MCF 10A (cell line): ENCODE data around the gene ABAT. TPM values are rescaled to one million over a fixed set of nuclear protein-coding genes. Genes with fewer than 3 reads are reported as not detected.

Source experiments
- BruUV-seq: library from RNA; stranded (reverse); fragments of 400-500 nt; replicated peaks from 2 replicates; lab custom pipeline; 2021; lab: Mats Ljungman, UMichigan
- CTCF ChIA-PET: fragments of 300-600 bp; sonication (Branson Sonifier 250); formaldehyde crosslinking; extraction: SDS; loops from one replicate; lab custom pipeline; 2021; ENCODE audit warnings: antibody characterized with exemption, inconsistent platforms; lab: Yijun Ruan, JAX
- POLR2A ChIA-PET: fragments of 300-600, 350-650 bp; sonication (Branson Sonifier 250); formaldehyde crosslinking; extraction: SDS; loops from one replicate; lab custom pipeline; 2020; ENCODE audit warnings: antibody characterized with exemption, inconsistent platforms; lab: Yijun Ruan, JAX
- DNase-seq: peaks from one replicate; pipeline ENCODE4 v3.0.0-alpha.2; 2018; ENCODE audit not compliant: unreplicated experiment
- H3K27ac Mint-ChIP-seq: one replicate; pipeline ENCODE4 v1.8.0; 2022; ENCODE audit warnings: mild to moderate bottlenecking, low read depth, mixed read lengths; ENCODE audit not compliant: unreplicated experiment
- H3K27me3 Mint-ChIP-seq: one replicate; pipeline ENCODE4 v1.8.0; 2022; ENCODE audit warnings: mixed read lengths; ENCODE audit not compliant: insufficient read depth, unreplicated experiment
- H3K36me3 Mint-ChIP-seq: one replicate; pipeline ENCODE4 v1.8.0; 2022; ENCODE audit warnings: mild to moderate bottlenecking, moderate library complexity, mixed read lengths; ENCODE audit not compliant: insufficient read depth, unreplicated experiment
- H3K4me1 Mint-ChIP-seq: one replicate; pipeline ENCODE4 v1.8.0; 2022; ENCODE audit warnings: mixed read lengths; ENCODE audit not compliant: insufficient read depth, unreplicated experiment
- H3K4me3 Mint-ChIP-seq: one replicate; pipeline ENCODE4 v1.8.0; 2022; ENCODE audit warnings: mild to moderate bottlenecking, moderate library complexity, mixed read lengths; ENCODE audit not compliant: unreplicated experiment
- H3K9me3 Mint-ChIP-seq: one replicate; pipeline ENCODE4 v1.8.0; 2022; ENCODE audit warnings: mixed read lengths; ENCODE audit not compliant: unreplicated experiment
- intact Hi-C: fragments of 100-400 bp; cut with micrococcal nuclease; formaldehyde crosslinking; loops from 2 replicates; pipeline ENCODE4 v1.14.1; 2022
- total RNA-seq: library from RNA; stranded (reverse); gene quantifications from 2 replicates; pipeline ENCODE4 v1.2.3, GENCODE V29; 2022
- TF ChIP-seq, protein P1 (sequence below): fragments of 200-600 bp; IDR thresholded peaks from one replicate; pipeline ENCODE4 v1.8.0; 2022; ENCODE audit warnings: antibody characterized with exemption, mild to moderate bottlenecking; ENCODE audit not compliant: unreplicated experiment

Gene ABAT
- total RNA-seq, 1 experiment from 2014 or later, result 3.0 TPM

DNA sequence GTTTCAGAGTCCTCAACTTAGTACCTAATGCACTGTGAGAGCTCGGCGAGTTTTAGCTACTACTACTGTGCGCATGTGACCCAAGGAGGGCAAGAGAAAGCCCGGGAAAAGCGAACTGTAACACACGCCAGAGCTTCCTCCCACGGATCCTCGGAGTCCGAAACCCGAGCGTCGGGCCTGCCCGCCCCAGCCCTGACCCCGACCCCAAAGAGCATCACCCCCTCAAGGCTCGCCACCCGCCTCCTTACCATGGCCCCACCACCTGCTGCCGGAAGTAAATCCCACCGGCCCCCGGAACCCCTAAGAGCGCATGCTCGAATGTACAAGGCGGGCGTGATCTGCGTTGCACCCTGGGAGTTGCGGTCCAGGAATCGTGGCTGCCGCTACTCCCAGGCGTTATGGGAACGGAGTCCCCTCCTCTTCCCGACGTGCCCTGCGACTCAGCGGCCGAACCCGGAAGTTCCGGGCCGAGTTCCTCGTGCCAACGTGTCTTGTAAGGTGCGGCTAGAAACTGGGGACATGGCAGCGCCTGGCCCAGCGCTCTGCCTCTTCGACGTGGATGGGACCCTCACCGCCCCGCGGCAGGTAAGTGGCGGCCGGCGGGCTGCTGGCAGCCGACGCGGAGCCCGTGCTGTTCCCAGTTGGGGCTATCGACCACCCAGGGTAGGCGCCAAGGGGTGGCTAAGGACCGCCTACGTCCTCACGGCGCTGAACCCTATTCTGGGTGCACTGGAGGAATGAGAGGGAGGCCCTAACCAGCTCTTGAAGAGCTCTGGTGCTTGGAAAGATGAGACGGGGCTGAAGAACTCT lies 123.2 kb downstream of the ABAT start, which contains the start of the genes PMM2 and TMEM186:
TSS of gene PMM2 (plus strand) at position 476 of the 810 bp plus-strand sequence. CDS start at position 520, 44 bp downstream.
TSS of gene TMEM186 (minus strand) at position 276 of the 810 bp plus-strand sequence. CDS start at position 251, 25 bp downstream.
- intact Hi-C loops, result loop anchor here (2.0 to 10.0 kb wide), 2 partner anchors 83 to 337 kb away; no protein-coding TSS in a partner anchor
- Mint-ChIP-seq H3K27ac (peak within 1 kb of the TSS; percentile 97), H3K4me1 (peaks cover 9% of the 10 kb centered on the region), H3K36me3 (peaks cover 23% of the 10 kb centered on the region), H3K4me3 (peak within 1 kb of the TSS; percentile 92), H3K9me3 (no peaks in the 10 kb centered on the region), H3K27me3 (no peaks in the 10 kb centered on the region)
- BruUV-seq, result no TSS peak
- ChIA-PET CTCF (interaction anchor here (0.5 to 3.7 kb wide), 18 partner anchors 9 to 230 kb away, joined by 3 to 19 read pairs (median 3); no protein-coding TSS in a partner anchor), POLR2A (interaction anchor here (0.6 to 1.9 kb wide), 14 partner anchors 9 to 160 kb away, joined by 3 to 11 read pairs (median 3); partner anchors contain the start of gene CARHSP1)
- peak; percentile 96 for DNase-seq
- TF ChIP-seq, protein P1, sequence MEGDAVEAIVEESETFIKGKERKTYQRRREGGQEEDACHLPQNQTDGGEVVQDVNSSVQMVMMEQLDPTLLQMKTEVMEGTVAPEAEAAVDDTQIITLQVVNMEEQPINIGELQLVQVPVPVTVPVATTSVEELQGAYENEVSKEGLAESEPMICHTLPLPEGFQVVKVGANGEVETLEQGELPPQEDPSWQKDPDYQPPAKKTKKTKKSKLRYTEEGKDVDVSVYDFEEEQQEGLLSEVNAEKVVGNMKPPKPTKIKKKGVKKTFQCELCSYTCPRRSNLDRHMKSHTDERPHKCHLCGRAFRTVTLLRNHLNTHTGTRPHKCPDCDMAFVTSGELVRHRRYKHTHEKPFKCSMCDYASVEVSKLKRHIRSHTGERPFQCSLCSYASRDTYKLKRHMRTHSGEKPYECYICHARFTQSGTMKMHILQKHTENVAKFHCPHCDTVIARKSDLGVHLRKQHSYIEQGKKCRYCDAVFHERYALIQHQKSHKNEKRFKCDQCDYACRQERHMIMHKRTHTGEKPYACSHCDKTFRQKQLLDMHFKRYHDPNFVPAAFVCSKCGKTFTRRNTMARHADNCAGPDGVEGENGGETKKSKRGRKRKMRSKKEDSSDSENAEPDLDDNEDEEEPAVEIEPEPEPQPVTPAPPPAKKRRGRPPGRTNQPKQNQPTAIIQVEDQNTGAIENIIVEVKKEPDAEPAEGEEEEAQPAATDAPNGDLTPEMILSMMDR, result no peak

DNA sequence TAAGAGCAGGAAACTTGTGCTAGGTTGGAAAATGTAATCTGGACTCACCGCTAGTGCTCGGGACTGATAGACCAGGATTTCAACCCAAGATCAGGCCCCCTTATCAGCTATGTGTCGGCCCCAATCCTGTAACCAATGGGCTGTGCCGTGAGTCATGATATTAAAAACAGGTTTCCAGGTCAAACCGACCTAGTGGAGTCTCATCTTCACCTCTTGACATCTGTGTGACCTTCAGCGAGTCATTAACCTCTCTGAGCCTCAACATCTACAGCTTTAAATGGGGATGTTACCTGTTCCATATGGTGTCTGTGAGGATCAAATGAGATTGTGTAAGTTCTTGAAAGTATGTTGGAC lies 123.7 kb downstream of the ABAT start:
- H3K36me3 Mint-ChIP-seq, result peaks cover 29% of the 10 kb centered on the region
- no peaks in the 10 kb centered on the region for H3K9me3 Mint-ChIP-seq
- H3K4me1 Mint-ChIP-seq, result peaks cover 9% of the 10 kb centered on the region
- ChIA-PET CTCF (interaction anchor here (0.5 to 3.7 kb wide), 10 partner anchors 8 to 225 kb away, joined by 3 to 19 read pairs (median 3); no protein-coding TSS in a partner anchor), POLR2A (interaction anchor here (0.7 to 1.9 kb wide), 7 partner anchors 8 to 122 kb away, joined by 3 to 11 read pairs (median 3); partner anchors contain the start of gene CARHSP1)
- H3K27ac Mint-ChIP-seq, result peak overlapping the region; percentile 97
- no peaks in the 10 kb centered on the region for H3K27me3 Mint-ChIP-seq
- intact Hi-C loops, result loop anchor here (10.0 kb wide), 1 partner anchor 337 kb away; no protein-coding TSS in a partner anchor
- TF ChIP-seq, protein P1, result no peak
- DNase-seq, result peak; percentile 22
- peak overlapping the region; percentile 92 for H3K4me3 Mint-ChIP-seq
- BruUV-seq, result TSS peak; percentile 54

DNA sequence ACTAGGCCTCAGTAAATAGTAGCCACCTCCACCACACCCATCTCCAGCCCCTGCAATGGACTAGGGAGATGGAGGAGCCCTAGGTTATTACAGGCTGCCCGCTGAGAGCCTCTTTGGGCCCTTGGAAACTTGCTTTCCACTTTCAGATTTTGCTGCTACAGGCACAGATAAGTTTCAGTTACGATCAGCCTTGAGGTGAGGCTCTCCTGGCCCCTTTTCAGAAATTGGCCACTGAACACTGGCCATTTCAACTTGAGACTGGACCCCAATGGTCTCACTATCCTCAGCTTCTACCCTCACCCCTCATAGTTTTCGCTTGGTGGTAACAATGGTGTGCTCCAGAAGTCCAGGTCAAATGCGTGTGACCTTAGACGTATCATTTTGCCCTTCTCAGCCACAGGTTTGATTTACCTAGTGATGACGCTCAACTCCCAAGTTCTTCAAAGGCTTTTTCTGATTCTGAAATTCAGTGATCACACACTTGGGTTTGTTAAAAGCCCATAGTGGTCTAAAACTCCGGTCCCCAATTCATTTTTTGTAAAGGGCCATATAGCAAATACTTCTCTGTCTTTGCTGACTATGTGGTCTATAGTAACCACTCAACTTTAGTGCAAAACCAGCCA lies 124.2 kb downstream of the ABAT start:
- intact Hi-C loops, result loop anchor here (10.0 kb wide), 1 partner anchor 336 kb away; no protein-coding TSS in a partner anchor
- POLR2A ChIA-PET, result interaction anchor here (1.0 to 1.9 kb wide), 5 partner anchors 8 to 121 kb away, joined by 3 to 11 read pairs (median 4); partner anchors contain the start of gene CARHSP1
- peaks cover 34% of the 10 kb centered on the region for H3K36me3 Mint-ChIP-seq
- no TSS peak for BruUV-seq
- CTCF ChIA-PET, result interaction anchor here (0.6 to 3.7 kb wide), 7 partner anchors 11 to 137 kb away, joined by 3 to 19 read pairs (median 3); no protein-coding TSS in a partner anchor
- H3K4me1 Mint-ChIP-seq, result peaks cover 9% of the 10 kb centered on the region
- H3K4me3 Mint-ChIP-seq, result peak overlapping the region; percentile 92
- no peaks in the 10 kb centered on the region for H3K27me3 Mint-ChIP-seq
- peak overlapping the region; percentile 97 for H3K27ac Mint-ChIP-seq
- no peaks in the 10 kb centered on the region for H3K9me3 Mint-ChIP-seq
- no peak for DNase-seq
- TF ChIP-seq, protein P1, result no peak
